K562 (cell line): ENCODE results near the gene SLC27A4. TPM values are rescaled to one million over a fixed set of nuclear protein-coding genes. Genes with fewer than 3 reads are reported as not detected.

Source experiments
- BDP1 ChIP-seq: IDR thresholded peaks from 3 replicates; pipeline ENCODE4 v1.6.1; 2011; ENCODE audit not compliant: insufficient read length, insufficient read depth
- FOXJ2 ChIP-seq: fragments of 200-800 bp; sonication (Bioruptor generic); IDR thresholded peaks from 2 replicates; pipeline ENCODE4 v1.6.1; 2016; ENCODE audit warnings: missing genetic modification characterization, missing compliant biosample characterization
- GTF2F1 ChIP-seq: IDR thresholded peaks from 2 replicates; pipeline ENCODE4 v1.6.1; 2011; ENCODE audit warnings: low read depth, low read length, improper control_type of control experiment
- JUN ChIP-seq, 2 experiments: sonication (generic) in 1 of 2; formaldehyde crosslinking in 1 of 2; IDR thresholded peaks; 2 replicates each; pipeline versions ENCODE4 v1.6.1 to v1.8.0; 2012 to 2022; ENCODE audit warnings: borderline replicate concordance in 2 of 2, mild to moderate bottlenecking in 2 of 2, improper control_type of control experiment in 1 of 2, low read depth in 1 of 2, low read length in 1 of 2, missing genetic modification reagents in 1 of 2
- NR2F6 ChIP-seq: fragments of 450-650 bp; formaldehyde crosslinking; IDR thresholded peaks from 2 replicates; pipeline ENCODE4 v1.4.0; 2020; ENCODE audit warnings: mild to moderate bottlenecking
- POLR2G ChIP-seq: fragments of 200-400 bp; formaldehyde crosslinking; IDR thresholded peaks from 2 replicates; pipeline ENCODE4 v1.6.1; 2017; ENCODE audit warnings: low read depth, mild to moderate bottlenecking, antibody characterized with exemption, low read length, moderate library complexity
- RAD21 ChIP-seq, 2 experiments: fragments of 250-450 bp in 1 of 2; fragments of 450-650 bp in 1 of 2; sonication (Bioruptor Pico) in 1 of 2; formaldehyde crosslinking in 1 of 2; IDR thresholded peaks in 1 of 2; conservative IDR thresholded peaks in 1 of 2; 2 replicates each; pipeline versions ENCODE4 v1.4.0 to v1.8.0; 2020 to 2022; ENCODE audit warnings: mild to moderate bottlenecking in 2 of 2, moderate library complexity in 1 of 2
- RBM17 ChIP-seq: fragments of 200-400 bp; formaldehyde crosslinking; IDR thresholded peaks from 2 replicates; pipeline ENCODE4 v1.6.1; 2017; ENCODE audit warnings: low read depth, mild to moderate bottlenecking, low read length, borderline replicate concordance
- SNIP1 ChIP-seq: fragments of 450-650 bp; IDR thresholded peaks from 2 replicates; pipeline ENCODE4 v1.7.1; 2017; ENCODE audit warnings: low read depth, mild to moderate bottlenecking
- ZNF507 ChIP-seq: conservative IDR thresholded peaks from 2 replicates; pipeline ENCODE4 v1.6.1; 2017; ENCODE audit warnings: missing genetic modification characterization, missing compliant biosample characterization
- polyA plus RNA-seq, 8 experiments: library from polyadenylated mRNA; depleted of rRNA in 4 of 8; stranded (reverse) in 5 of 8; unstranded in 3 of 8; fragments of >200 nt; fragmentation: Nextera tagmentation in 2 of 8; fragmentation: Illumina TruSeq in 1 of 8; extraction: Ambion mirVana in 2 of 8; extraction: Trizol in 1 of 8; gene quantifications; 2 replicates each; pipeline versions ENCODE4 v1.2.1 to v1.2.3, GENCODE V29; 2011 to 2014; ENCODE audit warnings: inconsistent platforms in 1 of 8, missing spikeins in 1 of 8
- total RNA-seq, 7 experiments: library from RNA; depleted of rRNA in 6 of 7; stranded (reverse); fragments of >200 nt in 6 of 7; fragmentation: Illumina TruSeq in 2 of 7; extraction: Trizol in 2 of 7; gene quantifications; 2 replicates each; pipeline versions ENCODE4 v1.2.1 to v1.2.3, GENCODE V29; 2011 to 2021; ENCODE audit warnings: low replicate concordance in 1 of 7
- TF ChIP-seq, protein P1 (sequence below): fragments of 200-600 bp; sonication (generic); IDR thresholded peaks from one replicate; pipeline ENCODE4 v1.6.1; 2012; ENCODE audit warnings: mild to moderate bottlenecking, low read depth, low read length, inconsistent platforms
- TF ChIP-seq, protein P2 (sequence below): fragments of 250-450 bp; sonication (Bioruptor Pico); IDR thresholded peaks from 2 replicates; pipeline ENCODE4 v1.9.0; 2021; ENCODE audit warnings: mild to moderate bottlenecking, inconsistent platforms

The SLC27A4 gene
- total and polyA plus RNA-seq, 9 of the 15 experiments (the other 6 are each of a cell fraction or from before 2014, with no cell fraction given), result 0.25 to 35.7 (median 14.0) TPM

DNA sequence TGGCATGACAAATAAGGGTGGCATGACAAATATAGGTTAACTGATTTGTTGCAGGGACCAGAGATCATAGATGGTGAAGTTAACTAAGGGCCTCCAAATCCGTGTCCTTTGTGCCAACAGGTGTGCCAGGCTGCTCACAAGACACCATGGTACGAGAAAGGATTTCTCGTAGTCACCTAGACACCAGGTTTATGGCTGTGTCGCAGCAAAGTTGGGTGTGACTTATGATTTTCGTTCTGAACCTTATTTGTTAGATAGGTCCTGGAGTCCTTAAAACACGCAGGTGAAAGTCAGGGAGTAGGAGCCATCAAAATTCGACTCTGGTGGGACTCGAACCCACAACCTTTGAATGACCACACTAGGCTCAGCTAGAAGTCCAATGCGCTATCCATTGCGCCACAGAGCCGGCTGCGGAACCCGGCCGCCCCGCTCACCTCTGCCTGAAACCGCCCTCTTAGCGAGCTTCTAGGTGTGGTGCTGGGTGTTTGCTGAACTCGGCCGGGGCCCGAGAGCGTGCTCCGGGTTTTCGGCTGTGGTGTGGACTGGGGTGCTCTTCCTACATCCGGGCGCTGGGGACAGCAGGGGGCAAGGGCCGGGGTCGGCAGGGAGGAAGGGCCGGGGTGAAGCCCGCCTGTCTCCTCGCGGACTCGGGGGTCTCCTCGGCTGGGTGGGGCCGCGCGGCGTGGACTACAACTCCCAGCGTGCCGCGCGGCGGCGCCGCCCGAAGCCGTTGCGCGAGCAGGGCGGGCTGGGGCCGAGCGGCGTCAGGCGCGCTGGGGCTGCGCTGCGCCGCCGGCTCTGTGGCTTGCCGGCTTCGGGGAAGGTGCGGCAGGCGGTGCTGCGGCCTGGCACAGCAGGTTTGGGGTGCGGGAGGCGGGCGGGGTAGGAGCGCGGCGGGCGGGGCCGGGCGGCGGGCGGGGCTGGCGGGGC, at the start of gene SLC27A4 (continued):
- TF ChIP-seq, protein P1, sequence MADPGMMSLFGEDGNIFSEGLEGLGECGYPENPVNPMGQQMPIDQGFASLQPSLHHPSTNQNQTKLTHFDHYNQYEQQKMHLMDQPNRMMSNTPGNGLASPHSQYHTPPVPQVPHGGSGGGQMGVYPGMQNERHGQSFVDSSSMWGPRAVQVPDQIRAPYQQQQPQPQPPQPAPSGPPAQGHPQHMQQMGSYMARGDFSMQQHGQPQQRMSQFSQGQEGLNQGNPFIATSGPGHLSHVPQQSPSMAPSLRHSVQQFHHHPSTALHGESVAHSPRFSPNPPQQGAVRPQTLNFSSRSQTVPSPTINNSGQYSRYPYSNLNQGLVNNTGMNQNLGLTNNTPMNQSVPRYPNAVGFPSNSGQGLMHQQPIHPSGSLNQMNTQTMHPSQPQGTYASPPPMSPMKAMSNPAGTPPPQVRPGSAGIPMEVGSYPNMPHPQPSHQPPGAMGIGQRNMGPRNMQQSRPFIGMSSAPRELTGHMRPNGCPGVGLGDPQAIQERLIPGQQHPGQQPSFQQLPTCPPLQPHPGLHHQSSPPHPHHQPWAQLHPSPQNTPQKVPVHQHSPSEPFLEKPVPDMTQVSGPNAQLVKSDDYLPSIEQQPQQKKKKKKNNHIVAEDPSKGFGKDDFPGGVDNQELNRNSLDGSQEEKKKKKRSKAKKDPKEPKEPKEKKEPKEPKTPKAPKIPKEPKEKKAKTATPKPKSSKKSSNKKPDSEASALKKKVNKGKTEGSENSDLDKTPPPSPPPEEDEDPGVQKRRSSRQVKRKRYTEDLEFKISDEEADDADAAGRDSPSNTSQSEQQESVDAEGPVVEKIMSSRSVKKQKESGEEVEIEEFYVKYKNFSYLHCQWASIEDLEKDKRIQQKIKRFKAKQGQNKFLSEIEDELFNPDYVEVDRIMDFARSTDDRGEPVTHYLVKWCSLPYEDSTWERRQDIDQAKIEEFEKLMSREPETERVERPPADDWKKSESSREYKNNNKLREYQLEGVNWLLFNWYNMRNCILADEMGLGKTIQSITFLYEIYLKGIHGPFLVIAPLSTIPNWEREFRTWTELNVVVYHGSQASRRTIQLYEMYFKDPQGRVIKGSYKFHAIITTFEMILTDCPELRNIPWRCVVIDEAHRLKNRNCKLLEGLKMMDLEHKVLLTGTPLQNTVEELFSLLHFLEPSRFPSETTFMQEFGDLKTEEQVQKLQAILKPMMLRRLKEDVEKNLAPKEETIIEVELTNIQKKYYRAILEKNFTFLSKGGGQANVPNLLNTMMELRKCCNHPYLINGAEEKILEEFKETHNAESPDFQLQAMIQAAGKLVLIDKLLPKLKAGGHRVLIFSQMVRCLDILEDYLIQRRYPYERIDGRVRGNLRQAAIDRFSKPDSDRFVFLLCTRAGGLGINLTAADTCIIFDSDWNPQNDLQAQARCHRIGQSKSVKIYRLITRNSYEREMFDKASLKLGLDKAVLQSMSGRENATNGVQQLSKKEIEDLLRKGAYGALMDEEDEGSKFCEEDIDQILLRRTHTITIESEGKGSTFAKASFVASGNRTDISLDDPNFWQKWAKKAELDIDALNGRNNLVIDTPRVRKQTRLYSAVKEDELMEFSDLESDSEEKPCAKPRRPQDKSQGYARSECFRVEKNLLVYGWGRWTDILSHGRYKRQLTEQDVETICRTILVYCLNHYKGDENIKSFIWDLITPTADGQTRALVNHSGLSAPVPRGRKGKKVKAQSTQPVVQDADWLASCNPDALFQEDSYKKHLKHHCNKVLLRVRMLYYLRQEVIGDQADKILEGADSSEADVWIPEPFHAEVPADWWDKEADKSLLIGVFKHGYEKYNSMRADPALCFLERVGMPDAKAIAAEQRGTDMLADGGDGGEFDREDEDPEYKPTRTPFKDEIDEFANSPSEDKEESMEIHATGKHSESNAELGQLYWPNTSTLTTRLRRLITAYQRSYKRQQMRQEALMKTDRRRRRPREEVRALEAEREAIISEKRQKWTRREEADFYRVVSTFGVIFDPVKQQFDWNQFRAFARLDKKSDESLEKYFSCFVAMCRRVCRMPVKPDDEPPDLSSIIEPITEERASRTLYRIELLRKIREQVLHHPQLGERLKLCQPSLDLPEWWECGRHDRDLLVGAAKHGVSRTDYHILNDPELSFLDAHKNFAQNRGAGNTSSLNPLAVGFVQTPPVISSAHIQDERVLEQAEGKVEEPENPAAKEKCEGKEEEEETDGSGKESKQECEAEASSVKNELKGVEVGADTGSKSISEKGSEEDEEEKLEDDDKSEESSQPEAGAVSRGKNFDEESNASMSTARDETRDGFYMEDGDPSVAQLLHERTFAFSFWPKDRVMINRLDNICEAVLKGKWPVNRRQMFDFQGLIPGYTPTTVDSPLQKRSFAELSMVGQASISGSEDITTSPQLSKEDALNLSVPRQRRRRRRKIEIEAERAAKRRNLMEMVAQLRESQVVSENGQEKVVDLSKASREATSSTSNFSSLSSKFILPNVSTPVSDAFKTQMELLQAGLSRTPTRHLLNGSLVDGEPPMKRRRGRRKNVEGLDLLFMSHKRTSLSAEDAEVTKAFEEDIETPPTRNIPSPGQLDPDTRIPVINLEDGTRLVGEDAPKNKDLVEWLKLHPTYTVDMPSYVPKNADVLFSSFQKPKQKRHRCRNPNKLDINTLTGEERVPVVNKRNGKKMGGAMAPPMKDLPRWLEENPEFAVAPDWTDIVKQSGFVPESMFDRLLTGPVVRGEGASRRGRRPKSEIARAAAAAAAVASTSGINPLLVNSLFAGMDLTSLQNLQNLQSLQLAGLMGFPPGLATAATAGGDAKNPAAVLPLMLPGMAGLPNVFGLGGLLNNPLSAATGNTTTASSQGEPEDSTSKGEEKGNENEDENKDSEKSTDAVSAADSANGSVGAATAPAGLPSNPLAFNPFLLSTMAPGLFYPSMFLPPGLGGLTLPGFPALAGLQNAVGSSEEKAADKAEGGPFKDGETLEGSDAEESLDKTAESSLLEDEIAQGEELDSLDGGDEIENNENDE, result no peak
- peak; percentile 79 for TF ChIP-seq POLR2G
- TF ChIP-seq SNIP1, result no peak
- peak; percentile 68; the same call in 1 of the 2 replicates for TF ChIP-seq JUN (IDR thresholded peaks at IDR 0.05; ENCODE audit: borderline replicate concordance, low read depth, low read length)
- TF ChIP-seq JUN (CRISPR knock-in tag; IDR thresholded peaks at IDR 0.05; ENCODE audit: borderline replicate concordance), result no peak
- no peak for TF ChIP-seq BDP1
- TF ChIP-seq ZNF507 (tag), result no peak
- no peak for TF ChIP-seq RBM17
- TF ChIP-seq FOXJ2 (tag), result no peak
- TF ChIP-seq, protein P2, sequence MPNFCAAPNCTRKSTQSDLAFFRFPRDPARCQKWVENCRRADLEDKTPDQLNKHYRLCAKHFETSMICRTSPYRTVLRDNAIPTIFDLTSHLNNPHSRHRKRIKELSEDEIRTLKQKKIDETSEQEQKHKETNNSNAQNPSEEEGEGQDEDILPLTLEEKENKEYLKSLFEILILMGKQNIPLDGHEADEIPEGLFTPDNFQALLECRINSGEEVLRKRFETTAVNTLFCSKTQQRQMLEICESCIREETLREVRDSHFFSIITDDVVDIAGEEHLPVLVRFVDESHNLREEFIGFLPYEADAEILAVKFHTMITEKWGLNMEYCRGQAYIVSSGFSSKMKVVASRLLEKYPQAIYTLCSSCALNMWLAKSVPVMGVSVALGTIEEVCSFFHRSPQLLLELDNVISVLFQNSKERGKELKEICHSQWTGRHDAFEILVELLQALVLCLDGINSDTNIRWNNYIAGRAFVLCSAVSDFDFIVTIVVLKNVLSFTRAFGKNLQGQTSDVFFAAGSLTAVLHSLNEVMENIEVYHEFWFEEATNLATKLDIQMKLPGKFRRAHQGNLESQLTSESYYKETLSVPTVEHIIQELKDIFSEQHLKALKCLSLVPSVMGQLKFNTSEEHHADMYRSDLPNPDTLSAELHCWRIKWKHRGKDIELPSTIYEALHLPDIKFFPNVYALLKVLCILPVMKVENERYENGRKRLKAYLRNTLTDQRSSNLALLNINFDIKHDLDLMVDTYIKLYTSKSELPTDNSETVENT (CRISPR knock-in tag), result 0 out of 2 replicates have a peak, but pooled peaks have one; percentile 73
- no peak; the same call in 1 of the 2 replicates for TF ChIP-seq NR2F6 (CRISPR knock-in tag)
- peak; percentile 87 for TF ChIP-seq GTF2F1
- peak; percentile 13 to 30; a peak in 2 of 4 replicates for TF ChIP-seq RAD21 (CRISPR knock-in tag; conservative IDR thresholded peaks at IDR 0.05 in 1 of 2, IDR thresholded peaks at IDR 0.05 in 1 of 2)
